Right lobe of liver (tissue), 4 donors: Measurements from ENCODE around the gene DYDC1.

Experiments
- POLR2A ChIP-seq: fragments of 450-650 bp; IDR thresholded peaks from one replicate; pipeline ENCODE4 v1.6.1; 2017; ENCODE audit warnings: antibody characterized with exemption, mild to moderate bottlenecking
- TF ChIP-seq, protein P1 (sequence below), 4 donors: fragments of 200-600 bp in 3 of 4; fragments of 450-650 bp in 1 of 4; IDR thresholded peaks; one replicate each; pipeline versions ENCODE4 v1.5.1 to v1.8.0; 2016 to 2022; ENCODE audit warnings: antibody characterized with exemption in 4 of 4, mild to moderate bottlenecking in 2 of 4
- donor health status: DM: no; HTN: no; CAD: no.
- donor health status: DM: no; HTN: no; CAD: no.
- donor health status: DM: no; HTN: yes; CAD: no.

DNA sequence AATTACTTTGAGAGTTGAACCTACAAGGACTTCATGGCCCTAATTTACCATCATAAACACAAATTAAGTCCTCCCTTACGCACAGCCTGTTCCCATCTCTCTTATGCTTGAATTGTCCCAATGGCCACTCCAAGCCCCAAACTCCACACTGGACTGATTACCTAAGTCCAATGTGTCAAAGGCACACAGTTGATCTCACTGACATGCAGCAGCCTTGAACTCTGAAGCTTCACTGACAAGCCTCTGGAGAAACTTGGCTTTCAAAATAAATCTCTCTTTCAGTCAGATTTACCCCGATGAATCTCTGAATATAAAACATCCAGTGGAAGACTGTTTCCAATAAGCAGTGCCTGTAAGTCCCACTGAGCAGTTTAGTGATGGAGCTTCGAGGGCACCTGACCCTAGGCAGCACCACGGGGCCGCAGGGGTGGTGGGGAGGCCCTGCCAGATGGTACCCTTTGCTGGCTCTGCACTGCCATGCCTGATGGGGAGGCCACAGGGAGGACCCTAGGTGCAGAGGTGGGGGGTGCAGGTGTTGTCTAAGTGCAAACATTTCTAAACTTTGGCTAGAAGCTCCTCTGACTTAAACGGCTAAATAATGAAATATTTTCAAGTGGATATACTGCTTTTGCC is 63.8 kb downstream of the DYDC1 start:
- no peak for TF ChIP-seq POLR2A
- TF ChIP-seq, protein P1, sequence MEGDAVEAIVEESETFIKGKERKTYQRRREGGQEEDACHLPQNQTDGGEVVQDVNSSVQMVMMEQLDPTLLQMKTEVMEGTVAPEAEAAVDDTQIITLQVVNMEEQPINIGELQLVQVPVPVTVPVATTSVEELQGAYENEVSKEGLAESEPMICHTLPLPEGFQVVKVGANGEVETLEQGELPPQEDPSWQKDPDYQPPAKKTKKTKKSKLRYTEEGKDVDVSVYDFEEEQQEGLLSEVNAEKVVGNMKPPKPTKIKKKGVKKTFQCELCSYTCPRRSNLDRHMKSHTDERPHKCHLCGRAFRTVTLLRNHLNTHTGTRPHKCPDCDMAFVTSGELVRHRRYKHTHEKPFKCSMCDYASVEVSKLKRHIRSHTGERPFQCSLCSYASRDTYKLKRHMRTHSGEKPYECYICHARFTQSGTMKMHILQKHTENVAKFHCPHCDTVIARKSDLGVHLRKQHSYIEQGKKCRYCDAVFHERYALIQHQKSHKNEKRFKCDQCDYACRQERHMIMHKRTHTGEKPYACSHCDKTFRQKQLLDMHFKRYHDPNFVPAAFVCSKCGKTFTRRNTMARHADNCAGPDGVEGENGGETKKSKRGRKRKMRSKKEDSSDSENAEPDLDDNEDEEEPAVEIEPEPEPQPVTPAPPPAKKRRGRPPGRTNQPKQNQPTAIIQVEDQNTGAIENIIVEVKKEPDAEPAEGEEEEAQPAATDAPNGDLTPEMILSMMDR (IDR thresholded peaks at IDR 0.05): no peak
